HG03565 (cell line): ENCODE results near the gene ARSB.
"Not testable (repeated sequence)": the region's sequence is repeated elsewhere in the genome, so short reads cannot be mapped to it uniquely, and the experiment has no call there.

Experiments
- ATAC-seq: cut with Tn5 transposase; IDR thresholded peaks from one replicate; pipeline ENCODE4 v1.9.1; 2021; ENCODE audit warnings: mild to moderate bottlenecking, moderate library complexity; ENCODE audit not compliant: unreplicated experiment

Gene ARSB

GRCh38 chr5:78997090-78997489, 12.0 kb upstream of the ARSB start:
- no peak for ATAC-seq

- no peak for ATAC-seq
Observed at GRCh38 chr5:78995521-78996007, 10.5 kb upstream of the ARSB start.

GRCh38 chr5:78993165-78993564, 8.1 kb upstream of the ARSB start:
- ATAC-seq = no peak

GRCh38 chr5:78992146-78992545, 7.0 kb upstream of the ARSB start:
- no peak for ATAC-seq

- no peak for ATAC-seq
Observed at GRCh38 chr5:78989080-78989479, 4.0 kb upstream of the ARSB start.

GRCh38 chr5:78985725-78986223, 664 bp upstream of the ARSB start:
- ATAC-seq = peak; percentile 44

- ATAC-seq = peak; percentile 36
Observed at GRCh38 chr5:78984439-78985115, 533 bp downstream of the ARSB start.

GRCh38 chr5:78983601-78984438, 1.3 kb downstream of the ARSB start:
- ATAC-seq = no peak

- ATAC-seq = not testable (repeated sequence)
Observed at GRCh38 chr5:78983194-78983593, 1.9 kb downstream of the ARSB start.

GRCh38 chr5:78979909-78980308, 5.2 kb downstream of the ARSB start:
- ATAC-seq = no peak

GRCh38 chr5:78979117-78979742, 5.9 kb downstream of the ARSB start:
- ATAC-seq = no peak

GRCh38 chr5:78975035-78975434, 10.1 kb downstream of the ARSB start:
- ATAC-seq = no peak

- ATAC-seq = no peak
Observed at GRCh38 chr5:78974601-78975000, 10.5 kb downstream of the ARSB start.

- ATAC-seq = no peak
Observed at GRCh38 chr5:78974011-78974410, 11.1 kb downstream of the ARSB start.

- no peak for ATAC-seq
Observed at GRCh38 chr5:78972654-78973428, 12.3 kb downstream of the ARSB start.

- no peak for ATAC-seq
Observed at GRCh38 chr5:78971998-78972397, 13.1 kb downstream of the ARSB start.

- no peak for ATAC-seq
Observed at GRCh38 chr5:78968781-78969180, 16.3 kb downstream of the ARSB start.

- no peak for ATAC-seq
Observed at GRCh38 chr5:78964889-78965288, 20.2 kb downstream of the ARSB start.

- no peak for ATAC-seq
Observed at GRCh38 chr5:78961743-78962142, 23.4 kb downstream of the ARSB start.

GRCh38 chr5:78959767-78960166, 25.3 kb downstream of the ARSB start:
- no peak for ATAC-seq
